HFF-Myc (cell line): ENCODE data around the gene SMIM7.

Source experiments
- DNase-seq: peaks from one replicate; pipeline ENCODE4 v3.0.0-alpha.2; 2011; ENCODE audit warnings: low read depth; ENCODE audit errors: extremely low read depth
- H3K4me3 ChIP-seq: replicated peaks from 2 replicates; pipeline ENCODE4 v1.5.1; 2011; ENCODE audit warnings: low read depth, mild to moderate bottlenecking, control low read depth, low read length
- CTCF ChIP-seq: IDR thresholded peaks from 2 replicates; pipeline ENCODE4 v1.5.1; 2012; ENCODE audit warnings: mild to moderate bottlenecking, low read depth, low read length, control low read depth; ENCODE audit errors: missing control alignments

Gene SMIM7

GRCh38 chr19:16600824-16601223, 59.1 kb downstream of the SMIM7 start:
- no peak for TF ChIP-seq CTCF
- no peak overlapping the region for H3K4me3 ChIP-seq
- no peak for DNase-seq

GRCh38 chr19:16599655-16600346, 60.1 kb downstream of the SMIM7 start:
- no peak for DNase-seq
- no peak for TF ChIP-seq CTCF
- H3K4me3 ChIP-seq, result no peak overlapping the region

GRCh38 chr19:16598848-16599247, 61.1 kb downstream of the SMIM7 start:
- no peak overlapping the region for H3K4me3 ChIP-seq
- no peak for DNase-seq
- TF ChIP-seq CTCF, result no peak

- TF ChIP-seq CTCF, result no peak
- DNase-seq, result no peak
- no peak overlapping the region for H3K4me3 ChIP-seq
These were observed 63.5 kb downstream of the SMIM7 start for GRCh38 chr19:16596399-16596798.
